Ishikawa (cell line): ENCODE results near the gene ZIM2.

Experiments used
- CEBPB ChIP-seq: IDR thresholded peaks from 2 replicates; pipeline ENCODE4 v1.6.1; 2012
- EGR1 ChIP-seq: IDR thresholded peaks from 2 replicates; pipeline ENCODE4 v1.6.1; 2012
- EP300 ChIP-seq: IDR thresholded peaks from 2 replicates; pipeline ENCODE4 v1.6.1; 2012; ENCODE audit warnings: borderline replicate concordance
- FOXM1 ChIP-seq: IDR thresholded peaks from 2 replicates; pipeline ENCODE4 v1.6.1; 2012; ENCODE audit warnings: low read depth, borderline replicate concordance
- NFIC ChIP-seq: IDR thresholded peaks from 2 replicates; pipeline ENCODE4 v1.6.1; 2012
- RAD21 ChIP-seq: IDR thresholded peaks from 2 replicates; pipeline ENCODE4 v1.6.1; 2012; ENCODE audit warnings: low read depth
- REST ChIP-seq: IDR thresholded peaks from 2 replicates; pipeline ENCODE4 v1.6.1; 2012; ENCODE audit warnings: low read depth, mild to moderate bottlenecking
- TAF1 ChIP-seq: IDR thresholded peaks from 2 replicates; pipeline ENCODE4 v1.6.1; 2012; ENCODE audit warnings: low read depth, mild to moderate bottlenecking
- USF1 ChIP-seq: IDR thresholded peaks from 2 replicates; pipeline ENCODE4 v1.6.1; 2012
- YY1 ChIP-seq: IDR thresholded peaks from 2 replicates; pipeline ENCODE4 v1.6.1; 2012; ENCODE audit warnings: low read depth
- ZBTB7A ChIP-seq: IDR thresholded peaks from 2 replicates; pipeline ENCODE4 v1.6.1; 2012; ENCODE audit warnings: low read depth

GRCh38 chr19:56808717-56809392 is 31.7 kb downstream of the ZIM2 start:
- TF ChIP-seq EP300 (no peak), YY1 (no peak), RAD21 (no peak), TAF1 (no peak), CEBPB (no peak), ZBTB7A (no peak), NFIC (no peak), EGR1 (no peak), REST (no peak), FOXM1 (no peak), USF1 (no peak)
